ENCODE results near the gene ABCA1. TPM values are rescaled to one million over a fixed set of nuclear protein-coding genes. Genes with fewer than 3 reads are reported as not detected.

The ABCA1 gene
- total and polyA plus RNA-seq, 10 of the 15 experiments (the other 5 are each of a cell fraction or from before 2014, with no cell fraction given), result 0.01 to 0.56 (median 0.16) TPM

GRCh38 chr9:104968025-104968982 is 40.3 kb upstream of the ABCA1 start (continued):
- TF ChIP-seq ZBTB11 (CRISPR knock-in tag; IDR thresholded peaks at IDR 0.05), result no peak
- TF ChIP-seq MXI1 (IDR thresholded peaks at IDR 0.05; ENCODE audit: low read depth, low read length), result no peak
- no peak for TF ChIP-seq ZBTB33 (IDR thresholded peaks at IDR 0.05)
- TF ChIP-seq SMAD5 (IDR thresholded peaks at IDR 0.05; ENCODE audit: low read depth), result no peak
- no peak for TF ChIP-seq ZBED1 (IDR thresholded peaks at IDR 0.05; ENCODE audit: borderline replicate concordance)
- TF ChIP-seq TAF1 (IDR thresholded peaks at IDR 0.05; ENCODE audit: borderline replicate concordance, low read depth, low read length), result no peak
- no peak for TF ChIP-seq CBX5 (IDR thresholded peaks at IDR 0.05; ENCODE audit: low read depth)
- TF ChIP-seq WRNIP1 (IDR thresholded peaks at IDR 0.05; ENCODE audit: borderline replicate concordance, low read depth, low read length), result no peak
- no peak for TF ChIP-seq E2F4 (IDR thresholded peaks at IDR 0.05; ENCODE audit: low read depth, low read length)
- TF ChIP-seq, protein P1, sequence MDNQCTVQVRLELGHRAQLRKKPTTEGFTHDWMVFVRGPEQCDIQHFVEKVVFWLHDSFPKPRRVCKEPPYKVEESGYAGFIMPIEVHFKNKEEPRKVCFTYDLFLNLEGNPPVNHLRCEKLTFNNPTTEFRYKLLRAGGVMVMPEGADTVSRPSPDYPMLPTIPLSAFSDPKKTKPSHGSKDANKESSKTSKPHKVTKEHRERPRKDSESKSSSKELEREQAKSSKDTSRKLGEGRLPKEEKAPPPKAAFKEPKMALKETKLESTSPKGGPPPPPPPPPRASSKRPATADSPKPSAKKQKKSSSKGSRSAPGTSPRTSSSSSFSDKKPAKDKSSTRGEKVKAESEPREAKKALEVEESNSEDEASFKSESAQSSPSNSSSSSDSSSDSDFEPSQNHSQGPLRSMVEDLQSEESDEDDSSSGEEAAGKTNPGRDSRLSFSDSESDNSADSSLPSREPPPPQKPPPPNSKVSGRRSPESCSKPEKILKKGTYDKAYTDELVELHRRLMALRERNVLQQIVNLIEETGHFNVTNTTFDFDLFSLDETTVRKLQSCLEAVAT (IDR thresholded peaks at IDR 0.05), result no peak
- TF ChIP-seq SREBF1 (IDR thresholded peaks at IDR 0.05; ENCODE audit: low read length), result no peak
- TF ChIP-seq, protein P2, sequence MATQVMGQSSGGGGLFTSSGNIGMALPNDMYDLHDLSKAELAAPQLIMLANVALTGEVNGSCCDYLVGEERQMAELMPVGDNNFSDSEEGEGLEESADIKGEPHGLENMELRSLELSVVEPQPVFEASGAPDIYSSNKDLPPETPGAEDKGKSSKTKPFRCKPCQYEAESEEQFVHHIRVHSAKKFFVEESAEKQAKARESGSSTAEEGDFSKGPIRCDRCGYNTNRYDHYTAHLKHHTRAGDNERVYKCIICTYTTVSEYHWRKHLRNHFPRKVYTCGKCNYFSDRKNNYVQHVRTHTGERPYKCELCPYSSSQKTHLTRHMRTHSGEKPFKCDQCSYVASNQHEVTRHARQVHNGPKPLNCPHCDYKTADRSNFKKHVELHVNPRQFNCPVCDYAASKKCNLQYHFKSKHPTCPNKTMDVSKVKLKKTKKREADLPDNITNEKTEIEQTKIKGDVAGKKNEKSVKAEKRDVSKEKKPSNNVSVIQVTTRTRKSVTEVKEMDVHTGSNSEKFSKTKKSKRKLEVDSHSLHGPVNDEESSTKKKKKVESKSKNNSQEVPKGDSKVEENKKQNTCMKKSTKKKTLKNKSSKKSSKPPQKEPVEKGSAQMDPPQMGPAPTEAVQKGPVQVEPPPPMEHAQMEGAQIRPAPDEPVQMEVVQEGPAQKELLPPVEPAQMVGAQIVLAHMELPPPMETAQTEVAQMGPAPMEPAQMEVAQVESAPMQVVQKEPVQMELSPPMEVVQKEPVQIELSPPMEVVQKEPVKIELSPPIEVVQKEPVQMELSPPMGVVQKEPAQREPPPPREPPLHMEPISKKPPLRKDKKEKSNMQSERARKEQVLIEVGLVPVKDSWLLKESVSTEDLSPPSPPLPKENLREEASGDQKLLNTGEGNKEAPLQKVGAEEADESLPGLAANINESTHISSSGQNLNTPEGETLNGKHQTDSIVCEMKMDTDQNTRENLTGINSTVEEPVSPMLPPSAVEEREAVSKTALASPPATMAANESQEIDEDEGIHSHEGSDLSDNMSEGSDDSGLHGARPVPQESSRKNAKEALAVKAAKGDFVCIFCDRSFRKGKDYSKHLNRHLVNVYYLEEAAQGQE (IDR thresholded peaks at IDR 0.05; ENCODE audit: low read depth, low read length), result no peak
- TF ChIP-seq IRF4 (IDR thresholded peaks at IDR 0.05; ENCODE audit: low read depth, low read length), result no peak
- TF ChIP-seq, protein P3, sequence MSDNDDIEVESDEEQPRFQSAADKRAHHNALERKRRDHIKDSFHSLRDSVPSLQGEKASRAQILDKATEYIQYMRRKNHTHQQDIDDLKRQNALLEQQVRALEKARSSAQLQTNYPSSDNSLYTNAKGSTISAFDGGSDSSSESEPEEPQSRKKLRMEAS (IDR thresholded peaks at IDR 0.05; ENCODE audit: low read depth, low read length), result no peak
- TF ChIP-seq PAX5 (IDR thresholded peaks at IDR 0.05; ENCODE audit: borderline replicate concordance, low read depth, low read length), result no peak
- TF ChIP-seq NFYA (IDR thresholded peaks at IDR 0.05; ENCODE audit: borderline replicate concordance, low read depth, low read length), result no peak
- no peak for TF ChIP-seq CHD4 (IDR thresholded peaks at IDR 0.05)
